Esophagus muscularis mucosa (tissue), 4 donors: ENCODE data around the gene PARP8.

Experiments
- CTCF ChIP-seq, 3 experiments: fragments of 200-600 bp in 2 of 3; fragments of 450-650 bp in 1 of 3; sonication (generic) in 2 of 3; IDR thresholded peaks; one replicate each; pipeline ENCODE4 v1.5.1; 2017 to 2019; ENCODE audit warnings: antibody characterized with exemption in 3 of 3, mild to moderate bottlenecking in 2 of 3, moderate library complexity in 1 of 3
- EP300 ChIP-seq: sonication (generic); formaldehyde crosslinking; IDR thresholded peaks from one replicate; pipeline ENCODE4 v1.6.1; 2017; ENCODE audit warnings: antibody characterized with exemption
- POLR2A ChIP-seq: fragments of 450-650 bp; IDR thresholded peaks from one replicate; pipeline ENCODE4 v1.6.1; 2017; ENCODE audit warnings: antibody characterized with exemption, moderate library complexity, mild to moderate bottlenecking, low read depth
- POLR2AphosphoS5 ChIP-seq, 2 donors: sonication (generic); formaldehyde crosslinking; IDR thresholded peaks; one replicate each; pipeline ENCODE4 v1.6.1; 2017; ENCODE audit warnings: antibody characterized with exemption in 2 of 2

GRCh38 chr5:50827516-50828247 is 161.2 kb downstream of the PARP8 start:
- no peak for TF ChIP-seq CTCF (IDR thresholded peaks at IDR 0.05)
- no peak for TF ChIP-seq POLR2AphosphoS5 (IDR thresholded peaks at IDR 0.05)
- no peak for TF ChIP-seq EP300
- TF ChIP-seq POLR2A, result no peak
